HG03521 (cell line): ENCODE measurements around the gene FSHR.

Experiments
- ATAC-seq: cut with Tn5 transposase; IDR thresholded peaks from one replicate; pipeline ENCODE4 v1.9.1; 2021; ENCODE audit warnings: mild to moderate bottlenecking, moderate library complexity; ENCODE audit not compliant: unreplicated experiment

FSHR gene

DNA sequence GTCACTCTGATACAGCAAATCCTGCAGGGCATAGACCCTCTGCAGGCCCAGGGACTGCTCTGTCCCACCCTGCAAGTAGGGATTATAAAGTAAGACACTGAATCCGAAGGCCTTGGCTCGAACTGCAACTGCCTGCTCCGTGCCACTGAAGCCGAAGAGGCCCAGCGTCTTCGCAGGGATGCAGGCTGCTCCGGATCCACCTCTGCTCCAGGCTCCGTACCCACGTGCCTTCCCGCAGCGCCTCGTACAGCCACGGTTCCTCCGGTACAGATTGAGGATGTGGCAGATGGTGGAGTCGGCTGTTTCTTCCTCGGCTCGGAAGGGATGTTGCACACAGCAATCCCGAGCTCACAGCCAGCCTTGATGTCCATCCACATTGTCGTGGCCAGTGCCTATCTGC lies 238.4 kb downstream of the FSHR start:
- ATAC-seq: no peak

GRCh38 chr2:48915227-48915626 lies 239.1 kb downstream of the FSHR start:
- no peak for ATAC-seq

DNA sequence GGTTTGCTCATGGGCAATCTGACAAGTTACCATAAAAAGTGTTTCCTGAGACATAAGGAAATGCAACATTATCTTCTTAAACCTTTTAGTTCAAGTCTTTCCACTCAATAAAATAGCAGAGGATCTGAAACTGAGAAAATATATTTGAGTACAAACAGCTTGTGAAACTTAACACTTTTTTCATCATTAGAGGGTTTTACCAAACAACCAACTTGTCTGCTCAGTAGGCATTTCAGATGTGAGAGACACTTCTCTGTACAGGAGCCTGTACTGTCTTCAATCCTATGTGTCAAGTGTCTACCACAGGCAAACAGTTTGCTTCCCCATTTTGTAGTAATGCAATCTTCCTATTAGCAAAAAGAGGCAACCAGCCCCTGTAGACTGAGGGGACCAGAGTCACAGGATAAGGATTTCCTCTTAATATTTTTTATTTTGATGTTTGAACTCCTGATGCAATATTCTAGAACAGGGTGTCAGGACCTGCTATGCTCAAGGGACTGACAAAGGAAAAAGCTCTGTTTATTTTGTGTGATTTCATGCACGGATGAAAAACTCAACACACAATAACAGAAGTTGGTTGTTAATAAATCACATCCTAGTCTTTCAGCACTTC lies 239.7 kb downstream of the FSHR start:
- peak; percentile 58 for ATAC-seq
